ENCODE results near the gene SEMA3B. TPM values are rescaled to one million over a fixed set of nuclear protein-coding genes. Genes with fewer than 3 reads are reported as not detected.

SEMA3B gene
- total RNA-seq, 1 donor from 2014 or later, result 34.8 TPM

GRCh38 chr3:50230104-50230793 lies 38.7 kb upstream of the SEMA3B start:
- peaks cover 6% of the 10 kb centered on the region for H3K27me3 Mint-ChIP-seq
- H3K36me3 Mint-ChIP-seq, result no peaks in the 10 kb centered on the region
- H3K4me3 Mint-ChIP-seq, result no peak overlapping the region
- TF ChIP-seq CTCF (conservative IDR thresholded peaks at IDR 0.05), result no peak
- peaks cover 37% of the 10 kb centered on the region for H3K4me1 Mint-ChIP-seq (ENCODE audit: unreplicated experiment)
- no peak for DNase-seq (ENCODE audit: extremely low spot score, unreplicated experiment)
- H3K9me3 Mint-ChIP-seq, result no peaks in the 10 kb centered on the region
- H3K27ac Mint-ChIP-seq, result peak overlapping the region; percentile 1

DNA sequence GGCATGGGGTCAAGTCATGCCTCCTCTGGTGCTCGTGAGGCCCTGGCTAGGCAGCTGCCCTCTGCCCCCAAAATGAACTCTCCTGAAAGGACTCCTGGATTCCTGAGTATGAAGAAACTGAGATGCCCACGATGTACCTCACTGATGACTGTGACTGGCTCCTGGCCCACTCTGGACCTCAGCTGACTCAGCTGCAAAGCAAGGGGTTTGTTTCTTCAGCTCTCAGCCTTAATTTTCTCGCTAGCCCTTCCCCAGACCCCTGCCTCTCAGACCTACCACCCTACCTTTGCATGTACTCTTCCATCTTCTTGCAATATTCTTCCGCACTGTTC lies 38.2 kb upstream of the SEMA3B start:
- Mint-ChIP-seq H3K4me1 (ENCODE audit: unreplicated experiment) (peaks cover 41% of the 10 kb centered on the region), H3K27me3 (peaks cover 4% of the 10 kb centered on the region), H3K27ac (peak overlapping the region; percentile 1), H3K9me3 (no peaks in the 10 kb centered on the region), H3K36me3 (no peaks in the 10 kb centered on the region), H3K4me3 (no peak overlapping the region)
- TF ChIP-seq CTCF (conservative IDR thresholded peaks at IDR 0.05), result no peak
- no peak for DNase-seq (ENCODE audit: extremely low spot score, unreplicated experiment)

- no peak for TF ChIP-seq CTCF (conservative IDR thresholded peaks at IDR 0.05)
- Mint-ChIP-seq H3K36me3 (no peaks in the 10 kb centered on the region), H3K27me3 (no peaks in the 10 kb centered on the region), H3K27ac (no peak overlapping the region), H3K4me1 (ENCODE audit: unreplicated experiment) (peaks cover 36% of the 10 kb centered on the region), H3K4me3 (no peak overlapping the region), H3K9me3 (no peaks in the 10 kb centered on the region)
- DNase-seq (ENCODE audit: extremely low spot score, unreplicated experiment), result no peak
These were observed 37.4 kb upstream of the SEMA3B start for GRCh38 chr3:50231581-50231980.

- H3K4me1 Mint-ChIP-seq (ENCODE audit: unreplicated experiment), result peaks cover 43% of the 10 kb centered on the region
- H3K4me3 Mint-ChIP-seq, result no peak overlapping the region
- TF ChIP-seq CTCF (conservative IDR thresholded peaks at IDR 0.05), result no peak
- H3K27me3 Mint-ChIP-seq, result no peaks in the 10 kb centered on the region
- H3K36me3 Mint-ChIP-seq, result no peaks in the 10 kb centered on the region
- no peak for DNase-seq (ENCODE audit: extremely low spot score, unreplicated experiment)
- peak overlapping the region; percentile 78 for H3K27ac Mint-ChIP-seq
- no peaks in the 10 kb centered on the region for H3K9me3 Mint-ChIP-seq
These were observed 36.6 kb upstream of the SEMA3B start for GRCh38 chr3:50232303-50232702.

- no peaks in the 10 kb centered on the region for H3K36me3 Mint-ChIP-seq
- no peak for DNase-seq (ENCODE audit: extremely low spot score, unreplicated experiment)
- no peak for TF ChIP-seq CTCF (conservative IDR thresholded peaks at IDR 0.05)
- no peaks in the 10 kb centered on the region for H3K9me3 Mint-ChIP-seq
- H3K4me3 Mint-ChIP-seq, result peak overlapping the region; percentile 79
- H3K27me3 Mint-ChIP-seq, result no peaks in the 10 kb centered on the region
- H3K27ac Mint-ChIP-seq, result peak overlapping the region; percentile 78
- H3K4me1 Mint-ChIP-seq (ENCODE audit: unreplicated experiment), result peaks cover 51% of the 10 kb centered on the region
These were observed 35.8 kb upstream of the SEMA3B start for GRCh38 chr3:50233176-50233575.

Measured in type B pancreatic cell (in vitro differentiated cells).